GM04503 (cell line): Measurements from ENCODE around the gene SP8.

Experiments used
- DNase-seq: peaks from one replicate; pipeline ENCODE4 v3.0.0-alpha.2; 2012; ENCODE audit warnings: low read depth

SP8 gene

GRCh38 chr7:20754001-20754400 is 32.7 kb downstream of the SP8 start:
- no peak for DNase-seq

GRCh38 chr7:20749906-20750305 is 36.8 kb downstream of the SP8 start:
- no peak for DNase-seq

DNA sequence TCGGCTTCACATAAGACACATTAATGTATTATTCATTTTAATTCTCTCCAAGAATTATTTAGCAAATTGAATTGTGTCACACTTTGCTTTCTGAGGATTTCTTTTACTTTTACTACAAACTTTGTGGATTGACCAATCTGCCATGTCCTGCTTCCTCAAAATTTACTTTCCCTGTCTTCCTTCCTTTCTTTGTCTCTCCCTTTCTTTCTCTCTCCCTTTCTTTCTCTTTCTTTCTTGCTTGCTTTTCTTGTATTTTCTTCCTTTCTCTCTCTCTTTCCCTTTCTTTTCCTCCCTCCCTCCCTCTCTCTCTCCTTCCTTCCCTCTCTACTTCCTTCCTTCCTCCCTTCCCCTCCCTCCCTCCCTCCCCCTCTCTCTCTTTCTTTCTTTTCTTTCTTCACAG is 37.8 kb downstream of the SP8 start:
- no peak for DNase-seq

DNA sequence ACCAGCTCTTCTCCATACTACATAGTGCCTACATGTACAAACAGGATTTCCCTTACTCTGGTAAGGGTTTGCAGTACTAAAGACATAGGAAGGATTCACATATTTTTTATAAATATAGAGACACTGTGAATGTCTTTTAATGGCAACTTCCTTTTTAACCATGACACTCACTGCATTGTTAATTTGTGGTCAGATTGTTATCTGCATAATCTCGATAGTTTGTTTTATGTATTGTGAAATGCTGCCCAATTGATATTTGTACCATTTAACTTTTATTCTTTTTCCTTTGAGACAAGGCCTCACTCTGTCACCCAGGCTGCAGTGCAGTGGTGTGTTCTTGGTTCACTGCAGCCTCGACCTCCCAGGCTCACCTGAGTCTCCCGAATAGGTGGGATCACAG is 39.7 kb downstream of the SP8 start:
- no peak for DNase-seq

DNA sequence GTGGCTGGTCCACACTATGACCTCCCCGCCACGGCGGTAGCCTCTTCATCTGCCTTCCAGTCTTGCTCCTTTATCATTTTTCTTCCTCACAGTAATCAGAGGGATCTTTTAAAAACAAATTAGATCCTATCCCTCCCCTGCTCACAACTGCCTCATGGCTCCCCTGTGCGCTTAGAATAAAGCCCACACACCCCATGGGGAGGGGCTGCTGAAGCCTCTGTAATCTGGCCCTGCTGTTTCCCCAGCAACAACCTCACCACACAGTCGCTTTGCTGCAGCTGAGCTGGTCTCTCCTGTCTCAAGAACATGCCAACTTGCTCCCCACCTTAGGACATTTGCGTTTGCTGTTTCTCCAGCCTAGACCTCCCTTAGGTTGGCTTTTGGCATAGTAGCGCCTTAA is 41.0 kb downstream of the SP8 start:
- no peak for DNase-seq

- DNase-seq: no peak
Observed at GRCh38 chr7:20744954-20745446, 41.7 kb downstream of the SP8 start.

DNA sequence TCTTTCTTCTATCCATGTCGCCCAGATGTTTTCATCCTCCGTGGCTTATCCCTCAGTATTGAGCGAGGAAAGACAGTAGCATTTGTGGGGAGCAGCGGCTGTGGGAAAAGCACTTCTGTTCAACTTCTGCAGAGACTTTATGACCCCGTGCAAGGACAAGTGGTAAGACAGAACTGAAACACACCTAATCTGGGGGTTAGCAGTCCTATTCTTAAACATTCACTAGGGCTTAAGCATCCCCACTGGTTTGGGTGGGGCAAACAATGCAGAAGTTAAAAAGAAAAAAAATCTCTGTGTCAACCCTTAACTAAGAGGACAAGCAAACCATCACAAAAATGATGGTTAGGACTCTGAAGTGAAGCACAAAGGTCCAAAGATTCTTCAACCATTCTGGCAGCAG is 43.8 kb downstream of the SP8 start:
- no peak for DNase-seq

DNA sequence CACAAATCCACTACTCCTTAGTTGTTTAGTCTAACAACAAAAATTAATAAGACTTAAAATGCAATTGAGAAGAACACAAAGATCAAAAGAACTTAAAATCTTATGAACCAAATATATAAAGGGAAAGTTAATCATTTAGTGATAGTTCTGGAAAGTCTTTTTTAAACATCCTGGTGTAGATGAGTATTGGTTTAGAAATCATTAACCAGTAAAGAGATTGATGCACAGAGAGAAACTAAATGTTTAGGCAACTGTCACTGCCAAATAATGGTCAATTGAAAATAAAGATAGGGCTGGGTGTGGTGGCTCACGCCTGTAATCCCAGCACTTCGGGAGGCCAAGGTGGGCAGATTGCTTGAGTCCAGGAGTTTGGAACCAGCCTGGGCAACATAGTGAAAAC is 44.9 kb downstream of the SP8 start:
- DNase-seq: no peak

- no peak for DNase-seq
Observed at GRCh38 chr7:20738518-20739481, 47.9 kb downstream of the SP8 start.

- no peak for DNase-seq
Observed at GRCh38 chr7:20737840-20738448, 48.7 kb downstream of the SP8 start.

GRCh38 chr7:20735346-20736065 is 51.2 kb downstream of the SP8 start:
- DNase-seq: no peak
